ENCODE data around the gene JAKMIP1.

DNA sequence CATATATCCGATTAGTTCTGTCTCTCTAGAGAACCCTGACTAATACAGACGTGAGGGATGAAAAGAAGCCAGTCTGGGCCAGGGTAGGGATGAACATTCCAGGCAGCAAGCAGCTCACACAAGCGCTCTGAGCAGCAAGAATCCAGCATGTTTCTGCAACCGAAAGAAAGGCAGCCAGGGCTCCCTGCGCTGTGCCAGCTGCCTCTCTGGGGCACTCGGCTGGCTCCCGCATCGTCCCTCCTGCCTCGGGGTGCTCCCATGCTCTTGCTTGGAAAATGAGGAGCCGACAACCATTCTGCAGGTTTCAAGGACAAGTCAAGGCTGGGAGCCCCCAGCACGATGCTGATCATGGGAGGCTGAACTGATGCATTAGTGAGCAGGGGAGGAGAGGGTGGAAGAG lies 7.0 kb downstream of the JAKMIP1 start:
- no peak for TF ChIP-seq CTCF (conservative IDR thresholded peaks at IDR 0.05; ENCODE audit: low read length)
- TF ChIP-seq EZH2phosphoT487 (IDR thresholded peaks at IDR 0.05; ENCODE audit: borderline replicate concordance, low read depth, low read length), result no peak

Data from OCI-LY7 (cell line).